Ishikawa (cell line): Measurements from ENCODE around the gene RAB43.

Experiments
- CEBPB ChIP-seq: IDR thresholded peaks from 2 replicates; pipeline ENCODE4 v1.6.1; 2012
- CREB1 ChIP-seq: IDR thresholded peaks from 2 replicates; pipeline ENCODE4 v1.6.1; 2012; ENCODE audit warnings: low read depth
- EGR1 ChIP-seq: IDR thresholded peaks from 2 replicates; pipeline ENCODE4 v1.6.1; 2012
- EP300 ChIP-seq: IDR thresholded peaks from 2 replicates; pipeline ENCODE4 v1.6.1; 2012; ENCODE audit warnings: borderline replicate concordance
- FOXM1 ChIP-seq: IDR thresholded peaks from 2 replicates; pipeline ENCODE4 v1.6.1; 2012; ENCODE audit warnings: low read depth, borderline replicate concordance
- NFIC ChIP-seq: IDR thresholded peaks from 2 replicates; pipeline ENCODE4 v1.6.1; 2012
- RAD21 ChIP-seq: IDR thresholded peaks from 2 replicates; pipeline ENCODE4 v1.6.1; 2012; ENCODE audit warnings: low read depth
- TAF1 ChIP-seq: IDR thresholded peaks from 2 replicates; pipeline ENCODE4 v1.6.1; 2012; ENCODE audit warnings: low read depth, mild to moderate bottlenecking
- TCF12 ChIP-seq: IDR thresholded peaks from 2 replicates; pipeline ENCODE4 v1.6.1; 2012; ENCODE audit warnings: low read depth
- TEAD4 ChIP-seq: IDR thresholded peaks from 2 replicates; pipeline ENCODE4 v1.6.1; 2012
- YY1 ChIP-seq: IDR thresholded peaks from 2 replicates; pipeline ENCODE4 v1.6.1; 2012; ENCODE audit warnings: low read depth
- ZBTB7A ChIP-seq: IDR thresholded peaks from 2 replicates; pipeline ENCODE4 v1.6.1; 2012; ENCODE audit warnings: low read depth
- TF ChIP-seq, protein P1 (sequence below): IDR thresholded peaks from 2 replicates; pipeline ENCODE4 v1.6.1; 2012
- TF ChIP-seq, protein P2 (sequence below): IDR thresholded peaks from 2 replicates; pipeline ENCODE4 v1.6.1; 2012
- TF ChIP-seq, protein P3 (sequence below): IDR thresholded peaks from 2 replicates; pipeline ENCODE4 v1.6.1; 2012; ENCODE audit warnings: low read depth, mild to moderate bottlenecking

Gene RAB43

DNA sequence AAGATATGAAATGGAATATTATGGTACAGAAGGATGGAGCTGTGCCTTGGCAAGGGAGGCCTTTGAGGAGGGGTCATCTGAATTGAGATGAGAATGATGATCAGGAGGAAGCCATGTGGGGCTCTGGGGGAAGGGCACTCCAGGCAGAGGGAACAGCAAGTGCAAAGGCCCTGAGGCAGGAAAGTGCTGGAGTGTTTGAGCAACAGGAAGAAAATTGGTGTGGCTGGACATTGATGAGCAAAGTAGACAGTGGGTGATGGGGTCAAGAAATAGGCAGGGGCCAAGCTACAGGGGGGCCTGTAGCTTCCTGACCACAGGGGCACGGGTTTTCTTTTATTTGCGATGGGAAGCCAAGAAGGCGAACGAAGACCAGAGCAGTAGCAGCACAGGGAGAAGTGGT is 64.4 kb downstream of the RAB43 start:
- no peak for TF ChIP-seq TCF12
- TF ChIP-seq EP300: no peak
- no peak for TF ChIP-seq RAD21
- TF ChIP-seq NFIC: no peak

DNA sequence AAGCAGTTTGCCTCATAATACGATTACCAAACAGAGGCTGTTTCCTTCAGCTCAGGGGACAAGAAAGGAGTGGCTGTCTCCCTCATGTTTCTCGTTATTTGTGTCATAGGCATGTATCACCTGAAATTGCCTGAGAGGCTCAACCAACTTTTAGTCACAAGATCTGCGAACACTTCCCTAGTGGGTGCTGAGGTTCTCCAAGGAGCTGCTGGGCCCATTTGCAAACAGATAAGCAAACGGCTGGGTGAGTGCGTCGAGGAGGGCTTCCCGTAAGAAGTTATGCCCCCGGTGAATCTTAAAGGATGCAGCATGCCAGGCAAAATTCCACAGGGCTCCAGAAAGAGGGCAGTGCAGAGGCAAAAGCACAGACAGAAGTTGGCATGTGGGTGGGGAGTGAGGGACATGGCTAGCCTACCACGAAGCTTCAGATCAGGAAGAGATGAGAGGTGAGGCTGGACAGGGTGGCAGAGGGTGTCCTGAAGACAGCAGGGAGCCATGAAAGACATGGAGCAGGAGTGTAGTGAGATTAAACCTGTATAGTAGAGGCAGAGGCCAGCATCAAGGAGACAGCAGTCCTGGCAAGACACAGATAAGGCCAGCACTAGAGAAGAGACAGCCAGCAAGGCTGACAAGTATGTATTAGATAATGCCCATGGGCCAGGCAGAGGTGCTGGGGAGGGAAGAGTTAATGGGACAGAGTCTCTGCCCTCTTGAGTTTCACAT is 65.0 kb downstream of the RAB43 start:
- TF ChIP-seq TAF1 (no peak), CEBPB (no peak), EP300 (no peak), FOXM1 (no peak), CREB1 (no peak), ZBTB7A (no peak)
- TF ChIP-seq, protein P1, sequence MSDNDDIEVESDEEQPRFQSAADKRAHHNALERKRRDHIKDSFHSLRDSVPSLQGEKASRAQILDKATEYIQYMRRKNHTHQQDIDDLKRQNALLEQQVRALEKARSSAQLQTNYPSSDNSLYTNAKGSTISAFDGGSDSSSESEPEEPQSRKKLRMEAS: no peak
- TF ChIP-seq, protein P2, sequence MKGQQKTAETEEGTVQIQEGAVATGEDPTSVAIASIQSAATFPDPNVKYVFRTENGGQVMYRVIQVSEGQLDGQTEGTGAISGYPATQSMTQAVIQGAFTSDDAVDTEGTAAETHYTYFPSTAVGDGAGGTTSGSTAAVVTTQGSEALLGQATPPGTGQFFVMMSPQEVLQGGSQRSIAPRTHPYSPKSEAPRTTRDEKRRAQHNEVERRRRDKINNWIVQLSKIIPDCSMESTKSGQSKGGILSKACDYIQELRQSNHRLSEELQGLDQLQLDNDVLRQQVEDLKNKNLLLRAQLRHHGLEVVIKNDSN: no peak

DNA sequence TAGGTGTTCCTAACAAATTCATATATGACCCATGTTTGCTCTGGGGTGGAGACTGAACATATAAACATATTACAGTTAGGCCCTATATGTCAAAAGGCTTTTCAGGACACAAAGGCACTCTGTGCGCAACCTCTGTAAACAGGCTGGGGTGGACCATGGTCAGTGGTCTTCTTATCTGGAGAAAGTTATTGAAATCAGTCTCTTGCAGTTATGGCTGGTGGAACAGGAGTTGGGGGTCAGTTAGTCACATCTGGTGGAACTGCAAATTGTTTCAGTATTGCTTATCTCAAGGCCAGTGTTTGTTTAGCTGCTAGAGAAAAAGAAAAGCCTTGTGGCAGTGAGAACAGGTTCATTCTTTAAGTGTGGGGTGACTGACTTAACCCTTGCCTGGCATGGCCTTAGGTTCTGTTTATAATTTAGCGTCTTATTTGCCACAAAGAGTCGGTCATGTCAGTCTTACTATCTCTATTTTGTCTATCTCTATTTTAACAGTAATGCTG is 66.9 kb downstream of the RAB43 start:
- TF ChIP-seq CEBPB: no peak
- TF ChIP-seq TCF12: no peak
- TF ChIP-seq CREB1: no peak
- TF ChIP-seq, protein P1: no peak
- no peak for TF ChIP-seq ZBTB7A
- no peak for TF ChIP-seq YY1
- no peak for TF ChIP-seq TAF1
- TF ChIP-seq EGR1: no peak
- TF ChIP-seq FOXM1: no peak
- TF ChIP-seq, protein P3, sequence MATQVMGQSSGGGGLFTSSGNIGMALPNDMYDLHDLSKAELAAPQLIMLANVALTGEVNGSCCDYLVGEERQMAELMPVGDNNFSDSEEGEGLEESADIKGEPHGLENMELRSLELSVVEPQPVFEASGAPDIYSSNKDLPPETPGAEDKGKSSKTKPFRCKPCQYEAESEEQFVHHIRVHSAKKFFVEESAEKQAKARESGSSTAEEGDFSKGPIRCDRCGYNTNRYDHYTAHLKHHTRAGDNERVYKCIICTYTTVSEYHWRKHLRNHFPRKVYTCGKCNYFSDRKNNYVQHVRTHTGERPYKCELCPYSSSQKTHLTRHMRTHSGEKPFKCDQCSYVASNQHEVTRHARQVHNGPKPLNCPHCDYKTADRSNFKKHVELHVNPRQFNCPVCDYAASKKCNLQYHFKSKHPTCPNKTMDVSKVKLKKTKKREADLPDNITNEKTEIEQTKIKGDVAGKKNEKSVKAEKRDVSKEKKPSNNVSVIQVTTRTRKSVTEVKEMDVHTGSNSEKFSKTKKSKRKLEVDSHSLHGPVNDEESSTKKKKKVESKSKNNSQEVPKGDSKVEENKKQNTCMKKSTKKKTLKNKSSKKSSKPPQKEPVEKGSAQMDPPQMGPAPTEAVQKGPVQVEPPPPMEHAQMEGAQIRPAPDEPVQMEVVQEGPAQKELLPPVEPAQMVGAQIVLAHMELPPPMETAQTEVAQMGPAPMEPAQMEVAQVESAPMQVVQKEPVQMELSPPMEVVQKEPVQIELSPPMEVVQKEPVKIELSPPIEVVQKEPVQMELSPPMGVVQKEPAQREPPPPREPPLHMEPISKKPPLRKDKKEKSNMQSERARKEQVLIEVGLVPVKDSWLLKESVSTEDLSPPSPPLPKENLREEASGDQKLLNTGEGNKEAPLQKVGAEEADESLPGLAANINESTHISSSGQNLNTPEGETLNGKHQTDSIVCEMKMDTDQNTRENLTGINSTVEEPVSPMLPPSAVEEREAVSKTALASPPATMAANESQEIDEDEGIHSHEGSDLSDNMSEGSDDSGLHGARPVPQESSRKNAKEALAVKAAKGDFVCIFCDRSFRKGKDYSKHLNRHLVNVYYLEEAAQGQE: no peak
- no peak for TF ChIP-seq EP300
- no peak for TF ChIP-seq NFIC
- TF ChIP-seq, protein P2: no peak

DNA sequence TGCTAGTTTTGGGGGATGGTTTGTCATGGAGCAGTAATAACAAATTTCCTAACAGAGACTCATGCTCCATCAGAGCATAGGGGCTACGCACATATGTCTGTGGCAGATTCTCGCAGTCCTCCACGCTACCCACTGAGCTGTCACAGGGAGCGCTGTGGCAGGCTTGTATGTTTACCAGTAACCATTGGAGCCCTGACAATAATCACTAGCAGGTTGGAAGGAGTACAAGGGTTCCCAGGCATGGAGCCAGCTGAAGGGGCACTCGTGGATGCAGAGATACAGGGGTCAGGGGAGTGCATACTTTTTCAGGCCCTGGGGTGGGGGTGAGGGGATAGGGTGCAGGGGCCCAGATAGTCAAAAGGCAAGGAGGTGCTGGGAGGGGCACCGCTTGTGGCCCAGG is 68.9 kb downstream of the RAB43 start:
- TF ChIP-seq EP300 (no peak), FOXM1 (no peak), EGR1 (no peak), CREB1 (no peak), CEBPB (no peak), RAD21 (no peak), TAF1 (no peak), NFIC (no peak), YY1 (no peak), TEAD4 (no peak), ZBTB7A (no peak), TCF12 (no peak)
- TF ChIP-seq, protein P2: no peak
- TF ChIP-seq, protein P3: no peak
- TF ChIP-seq, protein P1: no peak

DNA sequence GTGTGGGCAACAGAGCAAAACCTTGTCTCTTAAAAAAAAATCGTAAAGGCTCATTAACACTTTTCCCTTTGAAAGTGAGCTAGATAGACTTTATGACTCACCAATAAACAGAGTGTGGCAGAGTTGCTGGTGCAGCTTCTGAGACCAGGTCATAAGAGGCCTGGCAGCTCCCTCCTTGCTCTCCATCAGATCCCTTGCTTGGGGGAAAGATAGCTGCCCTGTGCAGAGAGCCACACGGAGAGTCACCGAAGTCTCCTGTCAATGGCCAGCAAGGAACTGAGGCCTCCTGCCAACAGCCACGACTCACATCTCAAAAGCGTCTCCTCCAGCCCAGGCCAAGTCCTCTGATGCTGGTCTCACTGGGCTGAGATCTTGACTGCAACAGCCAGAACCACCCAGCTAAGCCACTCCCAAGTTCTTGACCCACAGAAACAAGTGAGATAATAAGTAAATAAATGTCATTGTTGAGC is 69.7 kb downstream of the RAB43 start:
- TF ChIP-seq, protein P1: no peak
- TF ChIP-seq CEBPB (no peak), TEAD4 (no peak), TCF12 (no peak), CREB1 (no peak), EGR1 (no peak), NFIC (no peak), EP300 (no peak), TAF1 (no peak)
